ENCODE measurements around the gene PPFIA1. TPM values are rescaled to one million over a fixed set of nuclear protein-coding genes. Genes with fewer than 3 reads are reported as not detected.
A peak's percentile ranks its signal among the peaks of the same experiment; 100 is the strongest.

Gene PPFIA1
- total RNA-seq, 1 experiment from 2014 or later: 86.8 TPM

GRCh38 chr11:70398834-70399680, 128.6 kb downstream of the PPFIA1 start:
- H3K9me2 ChIP-seq (ENCODE audit: insufficient read depth): no peaks in the 10 kb centered on the region
- H3K27me3 ChIP-seq (ENCODE audit: insufficient read depth, low read depth): no peaks in the 10 kb centered on the region
- CTCF ChIA-PET: interaction anchor here (0.6 kb wide), 1 partner anchor 154 kb away, joined by 3 read pairs; no protein-coding TSS in a partner anchor
- peaks cover 39% of the 10 kb centered on the region for H3F3A ChIP-seq (ENCODE audit: insufficient read depth, low read depth)
- no peak for TF ChIP-seq EZH2 (IDR thresholded peaks at IDR 0.05; ENCODE audit: low read depth)
- no peak for TF ChIP-seq CTCF (conservative IDR thresholded peaks at IDR 0.05)
- no peaks in the 10 kb centered on the region for H3K9me3 ChIP-seq (ENCODE audit: insufficient read depth, low read depth)
- peaks cover 95% of the 10 kb centered on the region for H3K79me2 ChIP-seq (ENCODE audit: low read depth)
- DNase-seq: no peak
- peak overlapping the region; percentile 76 for H3K4me2 ChIP-seq
- intact Hi-C loops (cut with micrococcal nuclease; ENCODE audit: unreplicated experiment): loop anchor here (2.0 to 5.0 kb wide), 2 partner anchors 197 to 710 kb away; partner anchors contain the start of gene FADD
- peak overlapping the region; percentile 71 for H3K4me3 ChIP-seq
- H3K36me3 ChIP-seq (ENCODE audit: low read depth): peaks cover 27% of the 10 kb centered on the region
- BruUV-seq (replicated peaks): TSS peak; percentile 19
- H4K20me1 ChIP-seq (ENCODE audit: insufficient read depth): peaks cover 50% of the 10 kb centered on the region
- H3K4me1 ChIP-seq (replicated peaks; ENCODE audit: insufficient read depth): peaks cover 43% of the 10 kb centered on the region
- POLR2A ChIA-PET (ENCODE audit: unreplicated experiment): no interaction called here
- peak overlapping the region; percentile 86 for H2AFZ ChIP-seq
- H3K27ac ChIP-seq: peak overlapping the region; percentile 88

GRCh38 chr11:70399681-70400112, 129.2 kb downstream of the PPFIA1 start:
- ChIA-PET POLR2A (ENCODE audit: unreplicated experiment) (interaction anchor here (0.7 kb wide), 2 partner anchors 82 to 94 kb away, joined by 5 to 7 read pairs; no protein-coding TSS in a partner anchor), CTCF (no interaction called here)
- no TSS peak for BruUV-seq (replicated peaks)
- Histone ChIP-seq H3K4me2 (peak overlapping the region; percentile 76), H3F3A (ENCODE audit: insufficient read depth, low read depth) (peaks cover 45% of the 10 kb centered on the region), H2AFZ (peak overlapping the region; percentile 59; the same call in 1 of the 2 replicates), H3K27ac (peak overlapping the region; percentile 88), H4K20me1 (ENCODE audit: insufficient read depth) (peaks cover 52% of the 10 kb centered on the region), H3K79me2 (ENCODE audit: low read depth) (peaks cover 95% of the 10 kb centered on the region), H3K9me3 (ENCODE audit: insufficient read depth, low read depth) (no peaks in the 10 kb centered on the region), H3K4me1 (replicated peaks; ENCODE audit: insufficient read depth) (peaks cover 43% of the 10 kb centered on the region), H3K27me3 (ENCODE audit: insufficient read depth, low read depth) (no peaks in the 10 kb centered on the region), H3K4me3 (peak overlapping the region; percentile 71), H3K9me2 (ENCODE audit: insufficient read depth) (no peaks in the 10 kb centered on the region), H3K36me3 (ENCODE audit: low read depth) (peaks cover 28% of the 10 kb centered on the region)
- peak; percentile 93 to 95 for DNase-seq
- TF ChIP-seq CTCF (conservative IDR thresholded peaks at IDR 0.05): no peak
- intact Hi-C loops (cut with micrococcal nuclease; ENCODE audit: unreplicated experiment): loop anchor here (2.0 to 5.0 kb wide), 2 partner anchors 197 to 711 kb away; partner anchors contain the start of gene FADD

- DNase-seq: no peak
Measured at GRCh38 chr11:70400643-70401042, 130.2 kb downstream of the PPFIA1 start.

More at GRCh38 chr11:70400643-70401042, 130.2 kb downstream of the PPFIA1 start:
- H4K20me1 ChIP-seq (ENCODE audit: insufficient read depth): peaks cover 57% of the 10 kb centered on the region
- TF ChIP-seq CTCF (conservative IDR thresholded peaks at IDR 0.05): no peak
- TF ChIP-seq EZH2 (IDR thresholded peaks at IDR 0.05; ENCODE audit: low read depth): no peak
- H3K4me1 ChIP-seq (replicated peaks; ENCODE audit: insufficient read depth): peaks cover 43% of the 10 kb centered on the region
- no peaks in the 10 kb centered on the region for H3K9me2 ChIP-seq (ENCODE audit: insufficient read depth)
- ChIA-PET CTCF (no interaction called here), POLR2A (ENCODE audit: unreplicated experiment) (interaction anchor here (0.6 kb wide), 1 partner anchor 1112 kb away, joined by 4 read pairs; no protein-coding TSS in a partner anchor)
- intact Hi-C loops (cut with micrococcal nuclease; ENCODE audit: unreplicated experiment): no loop called here
- H3K27ac ChIP-seq: peak overlapping the region; percentile 88
- no peak overlapping the region for H2AFZ ChIP-seq
- no peaks in the 10 kb centered on the region for H3K27me3 ChIP-seq (ENCODE audit: insufficient read depth, low read depth)
- peaks cover 37% of the 10 kb centered on the region for H3K36me3 ChIP-seq (ENCODE audit: low read depth)
- H3K4me3 ChIP-seq: peak overlapping the region; percentile 71; the same call in 1 of the 2 replicates
- peak overlapping the region; percentile 76 for H3K4me2 ChIP-seq
- peaks cover 96% of the 10 kb centered on the region for H3K79me2 ChIP-seq (ENCODE audit: low read depth)
- H3F3A ChIP-seq (ENCODE audit: insufficient read depth, low read depth): peaks cover 50% of the 10 kb centered on the region
- H3K9me3 ChIP-seq (ENCODE audit: insufficient read depth, low read depth): no peaks in the 10 kb centered on the region
- BruUV-seq (replicated peaks): no TSS peak
